Measurements from ENCODE around the gene SF1. TPM values are rescaled to one million over a fixed set of nuclear protein-coding genes. Genes with fewer than 3 reads are reported as not detected.

Gene SF1
- total and polyA plus RNA-seq, 10 donors: 54.2 to 585 (median 443) TPM

DNA sequence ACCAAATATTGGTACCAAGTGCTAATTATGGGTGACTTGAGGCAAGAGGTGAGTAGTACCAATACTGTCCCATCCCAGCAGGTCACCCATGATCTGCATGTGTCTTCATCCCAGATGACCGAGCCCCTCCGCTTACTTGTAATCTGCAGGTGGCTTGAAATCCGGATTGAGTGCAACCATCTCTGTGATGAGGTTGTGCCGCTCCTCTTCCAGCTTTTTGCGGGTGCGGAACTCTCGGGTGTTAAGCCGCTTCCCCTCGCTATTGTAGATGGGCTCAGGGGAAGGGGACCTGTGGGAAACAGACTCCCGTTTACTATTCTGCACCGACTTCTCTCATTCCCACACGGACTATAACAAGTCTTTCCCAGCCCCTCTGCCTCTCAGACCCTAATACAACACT is 8.2 kb downstream of the SF1 start:
- Histone ChIP-seq H3K27me3 (replicated peaks in 1 of 7) (no peaks in the 10 kb centered on the region), H3K4me1 (peaks cover 61 to 100% (median 90%) of the 10 kb centered on the region in 6 donors), H3K4me3 (no peak overlapping the region), H3K27ac (peak overlapping the region in 3 of 8 donors; percentile 82 to 100 (median 91)), H3K36me3 (peaks cover 11 to 100% (median 98%) of the 10 kb centered on the region in 6 donors), H3K9me3 (no peaks in the 10 kb centered on the region)
- TF ChIP-seq, protein P1, sequence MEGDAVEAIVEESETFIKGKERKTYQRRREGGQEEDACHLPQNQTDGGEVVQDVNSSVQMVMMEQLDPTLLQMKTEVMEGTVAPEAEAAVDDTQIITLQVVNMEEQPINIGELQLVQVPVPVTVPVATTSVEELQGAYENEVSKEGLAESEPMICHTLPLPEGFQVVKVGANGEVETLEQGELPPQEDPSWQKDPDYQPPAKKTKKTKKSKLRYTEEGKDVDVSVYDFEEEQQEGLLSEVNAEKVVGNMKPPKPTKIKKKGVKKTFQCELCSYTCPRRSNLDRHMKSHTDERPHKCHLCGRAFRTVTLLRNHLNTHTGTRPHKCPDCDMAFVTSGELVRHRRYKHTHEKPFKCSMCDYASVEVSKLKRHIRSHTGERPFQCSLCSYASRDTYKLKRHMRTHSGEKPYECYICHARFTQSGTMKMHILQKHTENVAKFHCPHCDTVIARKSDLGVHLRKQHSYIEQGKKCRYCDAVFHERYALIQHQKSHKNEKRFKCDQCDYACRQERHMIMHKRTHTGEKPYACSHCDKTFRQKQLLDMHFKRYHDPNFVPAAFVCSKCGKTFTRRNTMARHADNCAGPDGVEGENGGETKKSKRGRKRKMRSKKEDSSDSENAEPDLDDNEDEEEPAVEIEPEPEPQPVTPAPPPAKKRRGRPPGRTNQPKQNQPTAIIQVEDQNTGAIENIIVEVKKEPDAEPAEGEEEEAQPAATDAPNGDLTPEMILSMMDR (IDR thresholded peaks at IDR 0.05 in 8 of 11, conservative IDR thresholded peaks at IDR 0.05 in 3 of 11): no peak
- no peak for TF ChIP-seq POLR2A (IDR thresholded peaks at IDR 0.05)
- TF ChIP-seq POLR2AphosphoS5 (IDR thresholded peaks at IDR 0.05): peak in 2 of 3 donors; percentile 52 to 60
- WGBS, 5 donors: 92 to 96% (median 94%) methylated on average over 12 of the region's 12 CpGs
- intact Hi-C loops (cut with DNase I; ENCODE audit: low total_unique reads): no loop called here
- DNase-seq: peak; percentile 49

DNA sequence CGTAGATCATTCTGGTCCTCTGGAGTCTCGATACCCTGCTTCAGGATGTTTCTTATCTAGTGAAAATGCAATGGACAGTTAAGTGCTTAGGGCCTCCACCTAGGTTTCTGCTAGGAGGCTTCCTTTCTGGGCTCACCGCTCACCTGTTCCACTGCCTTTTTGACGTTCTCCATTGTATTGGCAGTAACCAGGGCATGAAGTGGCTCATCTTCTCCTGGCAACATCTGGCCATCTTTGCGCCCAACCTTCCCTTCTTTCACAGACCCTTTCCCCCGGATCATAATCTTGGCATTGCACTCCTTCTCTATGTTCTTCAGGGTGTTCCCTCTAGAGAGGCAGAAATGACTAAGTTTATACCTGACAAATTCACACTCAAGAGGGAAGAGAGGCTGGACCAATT is 9.1 kb downstream of the SF1 start:
- Histone ChIP-seq H3K36me3 (peaks cover 11 to 100% (median 98%) of the 10 kb centered on the region in 6 donors), H3K4me1 (peaks cover 61 to 100% (median 90%) of the 10 kb centered on the region in 6 donors), H3K27ac (peak overlapping the region in 3 of 8 donors; percentile 82 to 91 (median 82)), H3K9me3 (no peaks in the 10 kb centered on the region), H3K27me3 (replicated peaks in 1 of 7) (no peaks in the 10 kb centered on the region), H3K4me3 (no peak overlapping the region)
- DNase-seq: peak; percentile 28
- peak in 1 of 3 donors; percentile 32 for TF ChIP-seq POLR2AphosphoS5 (IDR thresholded peaks at IDR 0.05)
- TF ChIP-seq, protein P1 (IDR thresholded peaks at IDR 0.05 in 8 of 11, conservative IDR thresholded peaks at IDR 0.05 in 3 of 11): no peak
- 91 to 97% (median 93%) methylated on average over 6 of the region's 6 CpGs for WGBS, 5 donors
- intact Hi-C loops (cut with DNase I; ENCODE audit: low total_unique reads): no loop called here

DNA sequence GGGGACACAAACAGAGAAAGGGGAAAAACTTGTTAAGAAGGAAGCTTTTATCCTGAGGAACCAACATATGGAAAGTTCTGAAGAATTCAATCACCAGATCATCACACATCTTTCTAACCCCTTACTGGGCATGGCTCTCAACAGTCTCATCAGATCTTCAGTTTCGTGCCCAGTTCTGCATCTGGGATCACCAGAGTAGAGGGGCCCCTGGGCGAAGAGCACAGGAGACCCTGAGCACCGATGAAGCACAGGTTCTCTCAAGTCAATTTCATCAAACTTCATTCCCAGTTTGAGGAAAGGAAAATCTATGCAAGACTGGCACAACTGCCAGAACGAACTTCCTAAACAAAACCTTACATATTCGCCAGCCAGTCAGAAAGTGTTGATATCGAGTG is 10.0 kb downstream of the SF1 start:
- TF ChIP-seq POLR2AphosphoS5 (IDR thresholded peaks at IDR 0.05): no peak
- TF ChIP-seq POLR2A (IDR thresholded peaks at IDR 0.05): no peak
- TF ChIP-seq, protein P1 (IDR thresholded peaks at IDR 0.05 in 8 of 11, conservative IDR thresholded peaks at IDR 0.05 in 3 of 11): no peak
- H3K27ac ChIP-seq: peak overlapping the region in 5 of 8 donors; percentile 36 to 91 (median 82)
- peaks cover 61 to 100% (median 90%) of the 10 kb centered on the region in 6 donors for H3K4me1 ChIP-seq

DNA sequence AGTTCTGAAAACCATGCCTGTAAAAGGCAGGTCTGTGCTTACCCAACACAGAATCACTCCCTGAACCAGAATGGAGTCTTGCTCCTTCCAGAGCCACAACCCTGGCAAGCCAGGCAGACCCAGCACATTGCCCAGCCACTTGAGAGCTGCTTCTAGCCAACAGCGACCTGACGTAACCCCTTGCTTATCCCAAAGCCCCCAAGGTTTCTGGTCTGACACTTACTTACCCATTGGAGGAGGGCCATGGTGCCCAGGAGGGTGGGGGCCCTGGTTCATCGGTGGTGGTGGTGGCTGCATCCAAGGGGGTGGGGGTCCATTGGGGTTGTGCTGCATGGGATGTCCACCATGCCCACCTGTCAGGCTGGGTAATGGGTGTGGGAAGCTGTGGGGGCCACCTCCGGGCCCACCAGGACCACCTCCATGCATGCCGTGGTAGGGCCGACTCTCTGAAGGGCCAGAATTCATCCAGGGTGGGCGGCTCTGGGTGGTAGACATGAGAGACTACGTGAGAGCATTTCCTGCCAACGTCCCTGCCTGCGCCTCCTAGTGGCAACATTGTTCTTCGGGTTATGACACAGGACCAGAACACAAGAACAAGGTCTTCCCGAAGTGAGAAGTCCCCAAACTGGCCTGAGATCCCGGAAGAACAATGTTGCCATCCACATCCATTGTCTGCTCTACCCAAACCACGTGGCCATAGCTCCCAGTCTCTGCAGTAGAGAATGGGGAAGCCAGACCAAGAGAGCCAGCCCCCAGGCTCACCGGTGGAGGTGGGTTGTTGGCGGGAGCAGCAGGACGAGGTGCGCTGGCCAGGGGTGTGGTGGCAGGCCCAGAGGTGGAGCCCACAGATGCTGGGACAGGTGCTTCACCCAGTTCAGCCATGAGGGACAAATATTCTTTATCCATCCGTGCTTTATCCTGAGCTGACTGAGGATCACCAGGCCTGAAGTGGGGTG is 10.7 kb downstream of the SF1 start:
- intact Hi-C loops (cut with DNase I; ENCODE audit: low total_unique reads): no loop called here
- TF ChIP-seq POLR2AphosphoS5 (IDR thresholded peaks at IDR 0.05) (peak; percentile 60 to 72 (median 71)), POLR2A (IDR thresholded peaks at IDR 0.05) (no peak)
- TF ChIP-seq, protein P1 (IDR thresholded peaks at IDR 0.05 in 8 of 11, conservative IDR thresholded peaks at IDR 0.05 in 3 of 11): peak; percentile 54 to 84 (median 81)
- peaks cover 4 to 100% (median 93%) of the 10 kb centered on the region in 6 donors for H3K36me3 ChIP-seq
- peak overlapping the region in 1 of 8 donors; percentile 20 for H3K4me3 ChIP-seq
- no peaks in the 10 kb centered on the region for H3K9me3 ChIP-seq
- H3K27ac ChIP-seq: peak overlapping the region; percentile 36 to 91 (median 65)
- peaks cover 61 to 100% (median 90%) of the 10 kb centered on the region in 6 donors for H3K4me1 ChIP-seq
- H3K27me3 ChIP-seq (replicated peaks in 1 of 7): no peaks in the 10 kb centered on the region
- 47 to 76% (median 52%) methylated on average over 9 to 19 of the region's 19 CpGs for WGBS, 5 donors
- DNase-seq: peak; percentile 91

More for the DNA sequence above, 10.0 kb downstream of the SF1 start:
- H3K27me3 ChIP-seq (replicated peaks in 1 of 7): no peaks in the 10 kb centered on the region
- WGBS, 5 donors: 82 to 93% (median 89%) methylated on average over 6 of the region's 6 CpGs
- peak overlapping the region in 1 of 8 donors; percentile 20 for H3K4me3 ChIP-seq
- no peaks in the 10 kb centered on the region for H3K9me3 ChIP-seq
- intact Hi-C loops (cut with DNase I; ENCODE audit: low total_unique reads): no loop called here
- peaks cover 9 to 100% (median 97%) of the 10 kb centered on the region in 6 donors for H3K36me3 ChIP-seq
- no peak for DNase-seq
